ENCODE results near the gene KLHL3.

Gene KLHL3

DNA sequence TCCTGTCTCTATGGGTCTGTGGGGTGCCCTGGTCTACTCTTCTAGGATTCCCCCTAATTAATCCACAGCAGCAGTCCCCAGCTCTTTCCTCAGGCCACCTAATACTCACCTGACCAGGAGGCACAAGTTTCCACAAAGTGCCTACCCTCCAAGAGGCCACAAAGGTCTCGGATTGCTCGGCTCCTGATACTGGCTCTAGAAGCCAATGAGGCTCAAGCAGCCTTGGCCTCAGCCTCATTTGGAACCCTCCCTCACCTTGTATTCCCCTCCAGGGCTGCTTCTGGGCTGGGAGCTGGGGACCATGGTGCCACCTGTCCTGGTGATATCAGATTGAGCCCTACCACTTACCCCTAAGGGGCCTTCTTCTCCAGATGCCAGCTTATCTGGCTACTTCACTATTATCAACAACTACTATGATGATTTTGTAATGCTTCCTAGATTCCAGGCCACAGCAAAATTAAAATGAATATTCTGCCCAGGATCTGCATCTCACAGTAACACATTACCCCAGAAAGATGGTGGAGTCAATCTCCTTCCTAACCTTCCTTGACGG, 133.1 kb downstream of the KLHL3 start:
- no peak overlapping the region for H3K4me3 ChIP-seq (ENCODE audit: low read depth, low read length)
- H3K4me1 ChIP-seq (ENCODE audit: control insufficient read depth, insufficient read depth, low read length, unreplicated experiment) = no peaks in the 10 kb centered on the region
- H3K79me2 ChIP-seq (ENCODE audit: control insufficient read depth, insufficient read depth, low read length, unreplicated experiment) = no peaks in the 10 kb centered on the region
- peaks cover 43% of the 10 kb centered on the region for H3K27me3 ChIP-seq (ENCODE audit: insufficient read depth, low read length)
- H3K36me3 ChIP-seq (ENCODE audit: insufficient read depth, low read length) = no peaks in the 10 kb centered on the region
- H2AFZ ChIP-seq (ENCODE audit: low read length, unreplicated experiment) = no peak overlapping the region
- H3K27ac ChIP-seq (ENCODE audit: low read depth, low read length) = no peak overlapping the region

DNA sequence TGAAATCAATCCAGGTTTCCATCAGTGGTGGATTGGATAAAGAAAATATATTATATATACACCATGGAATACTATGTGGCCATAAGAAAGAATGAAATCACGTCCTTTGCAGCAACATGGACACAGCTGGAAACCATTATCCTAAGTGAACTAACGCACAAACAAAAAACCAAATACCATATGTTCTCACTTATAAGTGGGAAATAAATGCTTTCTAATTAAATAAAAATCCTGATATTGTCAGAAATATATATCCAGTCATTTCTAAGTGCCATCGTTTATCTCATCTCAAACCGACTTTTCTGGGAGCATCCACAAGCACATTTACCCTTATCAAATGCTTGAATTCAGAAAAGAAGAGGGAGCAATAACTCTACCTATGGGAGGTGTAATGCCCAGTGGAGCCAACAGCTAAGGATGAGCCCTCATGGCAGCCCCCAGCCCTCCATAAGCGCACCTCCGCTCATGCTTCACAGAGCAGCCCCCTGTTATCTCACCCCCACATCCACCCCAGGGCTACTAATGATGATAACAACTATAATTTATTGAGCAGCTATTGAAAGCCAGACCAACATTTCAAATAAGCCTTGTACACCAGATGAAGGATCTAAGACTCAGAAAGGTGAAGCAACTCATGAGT, 135.0 kb downstream of the KLHL3 start:
- Histone ChIP-seq H3K36me3 (ENCODE audit: insufficient read depth, low read length) (no peaks in the 10 kb centered on the region), H3K4me3 (ENCODE audit: low read depth, low read length) (no peak overlapping the region), H3K4me1 (ENCODE audit: control insufficient read depth, insufficient read depth, low read length, unreplicated experiment) (no peaks in the 10 kb centered on the region), H3K27ac (ENCODE audit: low read depth, low read length) (no peak overlapping the region), H3K27me3 (ENCODE audit: insufficient read depth, low read length) (peaks cover 60% of the 10 kb centered on the region), H3K79me2 (ENCODE audit: control insufficient read depth, insufficient read depth, low read length, unreplicated experiment) (no peaks in the 10 kb centered on the region), H2AFZ (ENCODE audit: low read length, unreplicated experiment) (no peak overlapping the region)

DNA sequence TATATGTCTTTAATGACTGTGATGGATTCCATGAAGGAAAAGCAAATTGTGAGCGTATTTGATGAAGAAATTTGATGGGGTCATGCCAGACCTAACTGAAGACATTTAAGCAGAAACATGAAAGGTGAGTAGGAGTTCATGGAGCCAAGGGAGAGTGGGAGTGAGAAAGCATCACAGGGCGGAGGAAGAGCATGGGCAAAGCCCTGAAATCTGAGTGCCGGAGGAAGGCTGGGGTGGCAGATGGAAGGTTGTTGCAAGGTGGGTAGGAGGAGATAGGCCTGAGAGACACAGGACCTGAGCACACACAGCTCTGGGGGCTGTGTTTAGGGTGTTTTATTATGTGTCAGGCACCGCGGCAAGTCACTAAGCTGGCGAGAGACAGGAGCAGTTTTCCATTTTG, 136.4 kb downstream of the KLHL3 start:
- Histone ChIP-seq H3K79me2 (ENCODE audit: control insufficient read depth, insufficient read depth, low read length, unreplicated experiment) (no peaks in the 10 kb centered on the region), H2AFZ (ENCODE audit: low read length, unreplicated experiment) (no peak overlapping the region), H3K4me3 (ENCODE audit: low read depth, low read length) (no peak overlapping the region), H3K27ac (ENCODE audit: low read depth, low read length) (no peak overlapping the region), H3K36me3 (ENCODE audit: insufficient read depth, low read length) (no peaks in the 10 kb centered on the region), H3K27me3 (ENCODE audit: insufficient read depth, low read length) (peaks cover 74% of the 10 kb centered on the region), H3K4me1 (ENCODE audit: control insufficient read depth, insufficient read depth, low read length, unreplicated experiment) (no peaks in the 10 kb centered on the region)

DNA sequence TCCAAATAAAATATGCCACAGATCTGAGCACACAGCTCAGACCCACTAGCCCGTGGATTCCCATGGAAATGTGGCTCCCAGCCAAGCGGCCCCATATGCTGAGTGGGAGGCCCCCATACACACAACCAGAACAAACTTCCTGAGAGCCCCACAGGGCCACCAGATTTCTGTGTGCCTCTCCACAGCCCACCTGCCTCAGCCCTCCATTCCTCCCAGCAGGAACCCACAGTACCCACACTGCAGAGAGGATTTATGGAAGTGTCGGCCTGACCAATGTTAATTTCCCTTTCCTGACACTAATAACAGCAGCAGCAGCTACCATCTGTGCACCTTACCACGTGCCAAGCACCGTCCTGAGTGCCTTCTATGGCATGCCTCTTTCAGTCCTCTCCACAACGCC, 137.5 kb downstream of the KLHL3 start:
- H3K79me2 ChIP-seq (ENCODE audit: control insufficient read depth, insufficient read depth, low read length, unreplicated experiment) = no peaks in the 10 kb centered on the region
- no peak overlapping the region for H3K4me3 ChIP-seq (ENCODE audit: low read depth, low read length)
- H3K4me1 ChIP-seq (ENCODE audit: control insufficient read depth, insufficient read depth, low read length, unreplicated experiment) = no peaks in the 10 kb centered on the region
- peaks cover 85% of the 10 kb centered on the region for H3K27me3 ChIP-seq (ENCODE audit: insufficient read depth, low read length)
- no peak overlapping the region for H2AFZ ChIP-seq (ENCODE audit: low read length, unreplicated experiment)
- H3K36me3 ChIP-seq (ENCODE audit: insufficient read depth, low read length) = no peaks in the 10 kb centered on the region
- no peak overlapping the region for H3K27ac ChIP-seq (ENCODE audit: low read depth, low read length)

DNA sequence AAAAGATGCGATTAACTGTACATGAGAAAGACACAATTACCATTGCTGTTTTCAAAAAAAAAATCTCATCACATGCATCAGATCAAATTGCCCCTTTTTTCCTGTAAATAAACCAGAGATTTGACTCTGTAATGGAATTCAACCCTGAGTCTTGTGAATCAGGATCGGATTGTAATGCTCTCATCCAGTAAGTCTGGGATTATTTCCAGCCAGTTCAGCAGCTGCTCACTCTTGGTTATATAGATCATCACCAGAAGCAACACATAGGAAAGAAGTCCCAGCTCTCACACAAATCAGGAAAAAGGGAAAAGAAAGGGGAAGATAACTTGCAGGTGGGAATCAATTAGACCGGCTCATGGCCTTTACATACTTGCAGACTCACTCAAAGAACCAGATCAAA, 138.9 kb downstream of the KLHL3 start:
- Histone ChIP-seq H2AFZ (ENCODE audit: low read length, unreplicated experiment) (no peak overlapping the region), H3K79me2 (ENCODE audit: control insufficient read depth, insufficient read depth, low read length, unreplicated experiment) (no peaks in the 10 kb centered on the region), H3K27me3 (ENCODE audit: insufficient read depth, low read length) (peaks cover 95% of the 10 kb centered on the region)

DNA sequence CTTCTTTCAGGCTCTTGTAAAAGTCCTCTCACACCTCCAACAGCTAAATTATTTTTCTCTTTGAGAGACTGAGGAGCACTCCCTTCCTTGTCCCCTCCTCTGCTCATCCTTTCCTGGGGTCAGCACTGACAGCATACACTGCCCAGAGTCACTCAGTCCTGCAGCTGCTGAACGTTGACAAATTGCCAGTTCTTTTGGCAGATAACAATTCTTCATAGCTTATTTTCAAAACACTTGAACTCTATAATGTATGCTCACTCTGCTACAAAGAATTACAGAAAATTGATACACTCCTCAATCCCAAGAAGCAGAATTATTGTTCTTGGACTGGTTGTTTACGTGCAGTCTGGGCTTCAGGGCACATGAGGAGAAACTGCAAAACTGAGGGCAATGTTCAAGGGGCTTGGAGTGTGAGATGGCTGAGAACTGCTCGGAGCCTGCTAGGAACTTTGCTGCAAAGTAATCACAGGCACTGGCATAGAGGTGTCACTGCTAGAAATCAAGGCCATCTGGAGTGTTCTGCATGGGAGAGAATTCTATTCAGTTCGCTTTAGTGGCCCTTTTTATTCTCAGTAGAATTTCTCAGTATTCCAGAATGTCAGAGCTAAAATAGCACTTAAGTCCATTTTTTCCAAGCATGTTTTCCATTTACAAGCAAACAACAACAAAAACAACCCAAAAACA, 140.4 kb downstream of the KLHL3 start:
- H3K4me3 ChIP-seq (ENCODE audit: low read depth, low read length) = no peak overlapping the region
- no peaks in the 10 kb centered on the region for H3K79me2 ChIP-seq (ENCODE audit: control insufficient read depth, insufficient read depth, low read length, unreplicated experiment)
- no peak overlapping the region for H3K27ac ChIP-seq (ENCODE audit: low read depth, low read length)
- peaks cover 96% of the 10 kb centered on the region for H3K27me3 ChIP-seq (ENCODE audit: insufficient read depth, low read length)
- H3K4me1 ChIP-seq (ENCODE audit: control insufficient read depth, insufficient read depth, low read length, unreplicated experiment) = no peaks in the 10 kb centered on the region
- no peak overlapping the region for H2AFZ ChIP-seq (ENCODE audit: low read length, unreplicated experiment)
- H3K36me3 ChIP-seq (ENCODE audit: insufficient read depth, low read length) = no peaks in the 10 kb centered on the region

More for the DNA sequence above, 138.9 kb downstream of the KLHL3 start:
- Histone ChIP-seq H3K36me3 (ENCODE audit: insufficient read depth, low read length) (no peaks in the 10 kb centered on the region), H3K27ac (ENCODE audit: low read depth, low read length) (no peak overlapping the region), H3K4me3 (ENCODE audit: low read depth, low read length) (no peak overlapping the region), H3K4me1 (ENCODE audit: control insufficient read depth, insufficient read depth, low read length, unreplicated experiment) (no peaks in the 10 kb centered on the region)

DNA sequence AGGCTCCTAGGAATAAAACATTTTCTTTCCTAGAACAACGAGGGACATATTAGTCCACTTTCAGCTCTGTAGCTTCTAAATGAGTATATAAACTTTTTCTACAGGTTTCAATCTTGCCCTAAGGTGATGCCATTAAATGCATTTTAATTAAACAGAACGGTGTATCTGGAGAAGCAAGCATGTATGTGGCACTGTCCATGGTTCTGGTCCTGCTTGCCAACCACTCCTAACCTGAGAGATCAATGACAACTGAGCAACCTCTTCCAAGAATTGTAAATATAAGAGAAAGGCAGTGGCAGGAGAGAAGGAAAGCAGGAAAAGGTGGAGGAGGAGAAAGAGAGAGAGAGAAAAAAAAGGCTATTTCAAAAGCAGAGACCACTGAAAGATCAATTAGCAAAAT, 141.2 kb downstream of the KLHL3 start:
- H3K27me3 ChIP-seq (ENCODE audit: insufficient read depth, low read length) = peaks cover 96% of the 10 kb centered on the region
- H3K4me3 ChIP-seq (ENCODE audit: low read depth, low read length) = no peak overlapping the region
- no peaks in the 10 kb centered on the region for H3K4me1 ChIP-seq (ENCODE audit: control insufficient read depth, insufficient read depth, low read length, unreplicated experiment)
- H2AFZ ChIP-seq (ENCODE audit: low read length, unreplicated experiment) = no peak overlapping the region
- no peak overlapping the region for H3K27ac ChIP-seq (ENCODE audit: low read depth, low read length)
- H3K79me2 ChIP-seq (ENCODE audit: control insufficient read depth, insufficient read depth, low read length, unreplicated experiment) = no peaks in the 10 kb centered on the region
- no peaks in the 10 kb centered on the region for H3K36me3 ChIP-seq (ENCODE audit: insufficient read depth, low read length)

- no peaks in the 10 kb centered on the region for H3K79me2 ChIP-seq (ENCODE audit: control insufficient read depth, insufficient read depth, low read length, unreplicated experiment)
- no peaks in the 10 kb centered on the region for H3K36me3 ChIP-seq (ENCODE audit: insufficient read depth, low read length)
- no peak overlapping the region for H3K27ac ChIP-seq (ENCODE audit: low read depth, low read length)
- H2AFZ ChIP-seq (ENCODE audit: low read length, unreplicated experiment) = no peak overlapping the region
- H3K4me3 ChIP-seq (ENCODE audit: low read depth, low read length) = no peak overlapping the region
- H3K27me3 ChIP-seq (ENCODE audit: insufficient read depth, low read length) = peaks cover 96% of the 10 kb centered on the region
- H3K4me1 ChIP-seq (ENCODE audit: control insufficient read depth, insufficient read depth, low read length, unreplicated experiment) = no peaks in the 10 kb centered on the region
These were observed 143.6 kb downstream of the KLHL3 start for GRCh38 chr5:137592317-137592716.

DNA sequence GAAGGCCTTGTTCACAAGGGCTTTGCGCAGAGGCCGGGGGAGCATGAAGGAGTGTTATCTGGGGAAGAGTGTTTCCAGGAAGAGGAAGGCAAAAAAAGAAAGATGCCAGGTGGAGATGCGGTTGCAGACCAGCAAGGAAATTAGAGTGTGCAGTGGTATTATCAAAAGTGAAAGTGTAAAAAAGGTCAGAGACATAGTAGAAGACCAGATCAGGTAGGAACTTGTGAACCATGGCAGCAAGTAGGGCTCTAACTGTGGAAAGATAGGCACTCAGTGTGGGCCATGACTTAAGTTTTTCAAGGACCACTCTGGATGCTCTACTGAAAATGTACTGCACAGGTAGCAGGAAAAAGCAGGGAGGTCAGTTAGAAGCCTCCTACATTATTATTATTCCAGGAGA, 146.7 kb downstream of the KLHL3 start:
- H2AFZ ChIP-seq (ENCODE audit: low read length, unreplicated experiment) = no peak overlapping the region
- no peaks in the 10 kb centered on the region for H3K79me2 ChIP-seq (ENCODE audit: control insufficient read depth, insufficient read depth, low read length, unreplicated experiment)
- H3K36me3 ChIP-seq (ENCODE audit: insufficient read depth, low read length) = no peaks in the 10 kb centered on the region
- H3K4me1 ChIP-seq (ENCODE audit: control insufficient read depth, insufficient read depth, low read length, unreplicated experiment) = no peaks in the 10 kb centered on the region
- H3K27ac ChIP-seq (ENCODE audit: low read depth, low read length) = no peak overlapping the region
- H3K27me3 ChIP-seq (ENCODE audit: insufficient read depth, low read length) = peaks cover 89% of the 10 kb centered on the region
- H3K4me3 ChIP-seq (ENCODE audit: low read depth, low read length) = no peak overlapping the region

DNA sequence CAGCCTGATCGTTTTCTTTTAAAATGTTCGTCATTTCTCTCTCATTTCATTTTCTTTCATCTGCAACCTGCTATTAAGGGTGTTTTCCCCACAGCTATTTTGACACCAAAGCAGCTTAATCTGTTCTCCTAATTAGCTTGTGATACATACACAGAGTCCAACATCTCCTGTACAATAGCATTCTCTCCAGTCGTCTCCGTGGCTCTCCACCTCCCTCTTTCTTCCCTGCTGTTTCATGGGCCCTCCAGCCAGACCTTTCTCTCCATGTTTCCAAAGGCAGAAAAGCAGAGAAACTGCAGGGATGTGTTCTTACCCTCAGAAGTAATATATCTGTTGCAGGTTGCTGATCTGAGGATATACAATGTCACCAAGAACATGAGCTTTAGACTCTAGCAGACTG, 148.0 kb downstream of the KLHL3 start:
- peaks cover 85% of the 10 kb centered on the region for H3K27me3 ChIP-seq (ENCODE audit: insufficient read depth, low read length)
- H3K27ac ChIP-seq (ENCODE audit: low read depth, low read length) = no peak overlapping the region
- no peak overlapping the region for H3K4me3 ChIP-seq (ENCODE audit: low read depth, low read length)
- no peaks in the 10 kb centered on the region for H3K36me3 ChIP-seq (ENCODE audit: insufficient read depth, low read length)
- H3K79me2 ChIP-seq (ENCODE audit: control insufficient read depth, insufficient read depth, low read length, unreplicated experiment) = no peaks in the 10 kb centered on the region
- H2AFZ ChIP-seq (ENCODE audit: low read length, unreplicated experiment) = no peak overlapping the region
- no peaks in the 10 kb centered on the region for H3K4me1 ChIP-seq (ENCODE audit: control insufficient read depth, insufficient read depth, low read length, unreplicated experiment)

DNA sequence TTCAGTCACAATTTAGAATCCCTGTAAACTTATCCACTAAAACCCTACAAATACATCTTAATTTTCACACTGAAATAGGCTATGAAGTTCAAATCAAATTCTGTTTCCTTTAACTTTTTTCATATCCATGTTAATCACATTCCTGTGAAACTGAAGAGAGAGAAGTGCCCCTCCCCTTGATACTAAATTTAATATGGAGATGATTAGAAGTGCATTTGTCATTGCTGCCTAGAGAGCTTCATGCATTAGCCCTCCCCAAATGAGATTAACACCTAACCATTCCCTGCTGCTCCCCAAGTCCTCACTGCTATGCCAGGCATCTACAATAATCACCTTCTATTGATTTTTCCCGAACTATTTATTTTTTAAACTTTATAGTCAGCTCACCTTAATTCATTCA, 151.6 kb downstream of the KLHL3 start:
- Histone ChIP-seq H3K27me3 (ENCODE audit: insufficient read depth, low read length) (peaks cover 50% of the 10 kb centered on the region), H2AFZ (ENCODE audit: low read length, unreplicated experiment) (no peak overlapping the region), H3K4me1 (ENCODE audit: control insufficient read depth, insufficient read depth, low read length, unreplicated experiment) (peaks cover 3% of the 10 kb centered on the region), H3K79me2 (ENCODE audit: control insufficient read depth, insufficient read depth, low read length, unreplicated experiment) (no peaks in the 10 kb centered on the region), H3K4me3 (ENCODE audit: low read depth, low read length) (no peak overlapping the region), H3K36me3 (ENCODE audit: insufficient read depth, low read length) (no peaks in the 10 kb centered on the region), H3K27ac (ENCODE audit: low read depth, low read length) (no peak overlapping the region)

All from ACC112 (cell line).